Ectodermal cell (in vitro differentiated cells): Measurements from ENCODE around the gene ZNF177.

Source experiments
- H3K27ac ChIP-seq: 2 replicates; pipeline ENCODE4 v1.7.0; 2013; ENCODE audit warnings: mild to moderate bottlenecking, low read depth, low read length; ENCODE audit not compliant: insufficient read depth, poor library complexity, severe bottlenecking
- H3K27me3 ChIP-seq: 2 replicates; pipeline ENCODE4 v1.7.0; 2013; ENCODE audit warnings: mild to moderate bottlenecking, low read length; ENCODE audit not compliant: insufficient read depth, control insufficient read depth, poor library complexity, severe bottlenecking
- H3K36me3 ChIP-seq: one replicate; pipeline ENCODE4 v1.7.0; 2013; ENCODE audit warnings: low read length; ENCODE audit not compliant: control insufficient read depth, insufficient read depth
- H3K4me1 ChIP-seq: one replicate; pipeline ENCODE4 v1.7.0; 2013; ENCODE audit warnings: low read length; ENCODE audit not compliant: control insufficient read depth, insufficient read depth
- H3K4me3 ChIP-seq: 2 replicates; pipeline ENCODE4 v1.7.0; 2013; ENCODE audit warnings: low read depth, low read length, control low read depth; ENCODE audit not compliant: insufficient read depth
- H3K9me3 ChIP-seq: 2 replicates; pipeline ENCODE4 v1.7.0; 2013; ENCODE audit warnings: mild to moderate bottlenecking, low read length, moderate library complexity; ENCODE audit not compliant: control insufficient read depth
- WGBS, 2 experiments: methylation state at CpG; one replicate each; pipeline ENCODE4 v1.1.7; 2013; ENCODE audit warnings: missing lambda C conversion rate in 2 of 2; 5-methylcytosine and 5-hydroxymethylcytosine counted together

The ZNF177 gene

GRCh38 chr19:9413240-9413954 is 50.6 kb downstream of the ZNF177 start:
- Histone ChIP-seq H3K4me3 (no peak overlapping the region), H3K9me3 (peaks cover 33% of the 10 kb centered on the region), H3K4me1 (no peaks in the 10 kb centered on the region), H3K36me3 (peaks cover 63% of the 10 kb centered on the region), H3K27me3 (no peaks in the 10 kb centered on the region), H3K27ac (no peak overlapping the region)
- 95 to 97% methylated on average over 12 to 13 of the region's 14 CpGs for WGBS, 2 experiments

- H3K36me3 ChIP-seq, result peaks cover 17% of the 10 kb centered on the region
- no peaks in the 10 kb centered on the region for H3K27me3 ChIP-seq
- H3K27ac ChIP-seq, result no peak overlapping the region
- no peak overlapping the region for H3K4me3 ChIP-seq
- WGBS, 2 experiments, result 81 to 84% methylated on average over 6 of the region's 6 CpGs
- H3K4me1 ChIP-seq, result no peaks in the 10 kb centered on the region
- H3K9me3 ChIP-seq, result no peaks in the 10 kb centered on the region
Observed at GRCh38 chr19:9427941-9428340, 65.1 kb downstream of the ZNF177 start.

- 92 to 100% methylated on average over 1 of the region's 1 CpG for WGBS, 2 experiments
- H3K36me3 ChIP-seq, result peaks cover 10% of the 10 kb centered on the region
- H3K4me3 ChIP-seq, result no peak overlapping the region
- H3K4me1 ChIP-seq, result no peaks in the 10 kb centered on the region
- no peak overlapping the region for H3K27ac ChIP-seq
- H3K9me3 ChIP-seq, result no peaks in the 10 kb centered on the region
- H3K27me3 ChIP-seq, result no peaks in the 10 kb centered on the region
Observed at GRCh38 chr19:9430444-9430843, 67.6 kb downstream of the ZNF177 start.

GRCh38 chr19:9431475-9431874 is 68.7 kb downstream of the ZNF177 start:
- no peak overlapping the region for H3K27ac ChIP-seq
- H3K36me3 ChIP-seq, result peaks cover 2% of the 10 kb centered on the region
- no peak overlapping the region for H3K4me3 ChIP-seq
- no peaks in the 10 kb centered on the region for H3K27me3 ChIP-seq
- H3K9me3 ChIP-seq, result no peaks in the 10 kb centered on the region
- H3K4me1 ChIP-seq, result no peaks in the 10 kb centered on the region
- 83 to 86% methylated on average over 7 of the region's 7 CpGs for WGBS, 2 experiments
